IPS-15b (cell line): Measurements from ENCODE around the gene UHMK1.
"Not testable (repeated sequence)": the region's sequence is repeated elsewhere in the genome, so short reads cannot be mapped to it uniquely, and the experiment has no call there.

Source experiments
- H3K27me3 ChIP-seq: one replicate; pipeline ENCODE4 v1.6.1; 2013; ENCODE audit warnings: low read length; ENCODE audit not compliant: control insufficient read depth, insufficient read depth
- H3K36me3 ChIP-seq: one replicate; pipeline ENCODE4 v1.6.1; 2013; ENCODE audit warnings: low read length; ENCODE audit not compliant: control insufficient read depth, insufficient read depth
- H3K4me1 ChIP-seq: one replicate; pipeline ENCODE4 v1.6.1; 2013; ENCODE audit warnings: mild to moderate bottlenecking, low read length; ENCODE audit not compliant: control insufficient read depth, insufficient read depth
- H3K4me3 ChIP-seq: one replicate; pipeline ENCODE4 v1.5.1; 2013; ENCODE audit warnings: low read depth, low read length
- H3K9ac ChIP-seq: one replicate; pipeline ENCODE4 v1.6.1; 2013; ENCODE audit warnings: low read depth, mild to moderate bottlenecking, low read length
- H3K9me3 ChIP-seq: one replicate; pipeline ENCODE4 v1.6.1; 2013; ENCODE audit warnings: mild to moderate bottlenecking, low read length; ENCODE audit not compliant: control insufficient read depth, insufficient read depth

The UHMK1 gene

GRCh38 chr1:162485236-162485635 lies 12.4 kb upstream of the UHMK1 start:
- Histone ChIP-seq H3K4me3 (no peak overlapping the region), H3K9ac (no peak overlapping the region), H3K4me1 (no peaks in the 10 kb centered on the region), H3K27me3 (no peaks in the 10 kb centered on the region), H3K9me3 (no peaks in the 10 kb centered on the region), H3K36me3 (no peaks in the 10 kb centered on the region)

DNA sequence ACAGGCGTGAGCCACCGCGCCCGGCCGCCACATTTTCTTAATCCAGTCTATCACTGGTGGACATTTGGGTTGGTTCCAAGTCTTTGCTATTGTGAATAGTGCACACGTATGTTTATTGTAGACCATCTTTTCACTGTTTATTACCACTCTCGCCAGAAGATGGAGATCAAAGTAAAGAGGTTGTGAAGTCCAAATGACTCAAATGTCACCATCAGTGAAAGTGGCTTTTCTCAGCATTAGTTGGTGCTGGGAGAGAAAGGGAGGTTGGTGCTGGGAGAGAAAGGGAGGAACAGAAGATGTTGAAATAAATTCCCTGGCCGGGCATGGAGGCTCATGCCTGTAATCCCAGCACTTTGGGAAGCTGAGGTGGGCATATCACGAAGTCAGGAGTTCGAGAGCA lies 10.4 kb upstream of the UHMK1 start:
- Histone ChIP-seq H3K36me3 (no peaks in the 10 kb centered on the region), H3K27me3 (no peaks in the 10 kb centered on the region)

DNA sequence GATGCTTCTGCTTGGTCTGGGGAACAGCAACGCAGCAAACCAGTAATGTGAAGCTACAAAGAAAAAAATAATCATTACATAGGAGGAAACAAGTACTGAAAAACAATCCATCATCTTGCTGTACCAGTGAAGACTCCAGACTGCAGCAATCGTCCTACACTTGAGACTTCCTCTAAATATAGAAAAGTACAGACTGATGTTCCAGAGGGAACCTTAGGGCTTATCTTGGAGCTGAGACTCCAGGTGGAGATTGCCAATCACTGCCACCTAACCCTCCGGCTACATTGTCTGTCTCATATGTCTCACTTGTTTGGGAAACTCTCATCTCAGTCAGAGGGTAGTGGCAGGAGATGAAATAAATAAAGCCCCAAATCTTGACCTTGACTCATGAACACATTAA lies 9.4 kb upstream of the UHMK1 start:
- Histone ChIP-seq H3K4me1 (no peaks in the 10 kb centered on the region), H3K36me3 (no peaks in the 10 kb centered on the region), H3K27me3 (no peaks in the 10 kb centered on the region), H3K4me3 (no peak overlapping the region), H3K9me3 (no peaks in the 10 kb centered on the region), H3K9ac (no peak overlapping the region)

More for the DNA sequence above, 10.4 kb upstream of the UHMK1 start:
- Histone ChIP-seq H3K4me1 (no peaks in the 10 kb centered on the region), H3K4me3 (no peak overlapping the region), H3K9me3 (no peaks in the 10 kb centered on the region), H3K9ac (no peak overlapping the region)

DNA sequence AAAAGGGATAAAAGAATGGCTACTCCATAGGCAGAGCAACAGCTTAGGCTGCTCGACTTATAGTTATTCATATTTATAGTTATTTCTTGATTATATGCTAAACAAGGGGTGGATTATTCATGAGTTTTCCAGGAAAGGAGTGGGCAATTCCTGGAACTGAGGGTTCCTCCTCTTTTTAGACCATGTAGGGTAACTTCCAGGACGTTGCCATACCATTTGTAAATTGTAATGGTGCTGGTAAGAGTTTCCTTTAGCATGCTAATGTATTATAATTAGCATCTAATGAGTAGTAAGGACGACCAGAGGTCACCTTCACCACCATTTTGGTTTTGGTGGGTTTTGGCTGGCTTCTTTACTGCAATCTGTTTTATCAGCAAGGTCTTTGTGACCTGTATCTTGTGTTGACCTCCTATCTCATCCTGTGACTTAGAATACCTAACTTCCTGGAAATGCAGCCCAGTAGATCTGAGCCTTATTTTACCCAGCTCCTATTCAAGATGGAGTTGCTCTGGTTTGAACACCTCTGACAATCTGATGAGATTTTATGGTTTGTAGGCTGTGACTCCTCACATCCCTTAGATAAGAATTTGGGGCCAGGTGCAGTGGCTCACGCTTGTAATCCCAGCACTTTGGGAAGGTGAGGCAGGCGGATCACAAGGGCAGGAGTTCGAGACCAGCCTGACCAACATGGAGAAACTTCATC lies 1.9 kb upstream of the UHMK1 start:
- not testable (repeated sequence) for H3K9ac ChIP-seq, H3K27me3 ChIP-seq, H3K36me3 ChIP-seq, H3K4me1 ChIP-seq, H3K4me3 ChIP-seq, H3K9me3 ChIP-seq

- no peaks in the 10 kb centered on the region for H3K9me3 ChIP-seq
- peak overlapping the region; percentile 91 for H3K4me3 ChIP-seq
- H3K4me1 ChIP-seq, result no peaks in the 10 kb centered on the region
- no peaks in the 10 kb centered on the region for H3K27me3 ChIP-seq
- H3K36me3 ChIP-seq, result no peaks in the 10 kb centered on the region
- H3K9ac ChIP-seq, result peak overlapping the region; percentile 26
Observed at GRCh38 chr1:162497104-162497722, 405 bp upstream of the UHMK1 start.

- peak overlapping the region; percentile 91 for H3K4me3 ChIP-seq
- H3K4me1 ChIP-seq, result no peaks in the 10 kb centered on the region
- H3K27me3 ChIP-seq, result no peaks in the 10 kb centered on the region
- H3K9ac ChIP-seq, result peak overlapping the region; percentile 93
- peaks cover 3% of the 10 kb centered on the region for H3K36me3 ChIP-seq
- H3K9me3 ChIP-seq, result no peaks in the 10 kb centered on the region
Observed at GRCh38 chr1:162498496-162498810, 835 bp downstream of the UHMK1 start.

GRCh38 chr1:162500805-162501204 lies 3.2 kb downstream of the UHMK1 start:
- Histone ChIP-seq H3K9ac (no peak overlapping the region), H3K36me3 (peaks cover 10% of the 10 kb centered on the region), H3K27me3 (no peaks in the 10 kb centered on the region), H3K4me3 (no peak overlapping the region), H3K4me1 (no peaks in the 10 kb centered on the region), H3K9me3 (no peaks in the 10 kb centered on the region)

- Histone ChIP-seq H3K27me3 (no peaks in the 10 kb centered on the region), H3K36me3 (peaks cover 10% of the 10 kb centered on the region), H3K9me3 (no peaks in the 10 kb centered on the region), H3K9ac (no peak overlapping the region), H3K4me1 (no peaks in the 10 kb centered on the region), H3K4me3 (no peak overlapping the region)
Observed at GRCh38 chr1:162502077-162502476, 4.5 kb downstream of the UHMK1 start.

- H3K9ac ChIP-seq, result no peak overlapping the region
- H3K9me3 ChIP-seq, result no peaks in the 10 kb centered on the region
- H3K4me3 ChIP-seq, result no peak overlapping the region
- no peaks in the 10 kb centered on the region for H3K27me3 ChIP-seq
- H3K36me3 ChIP-seq, result peaks cover 10% of the 10 kb centered on the region
- no peaks in the 10 kb centered on the region for H3K4me1 ChIP-seq
Observed at GRCh38 chr1:162502928-162503327, 5.3 kb downstream of the UHMK1 start.

- no peaks in the 10 kb centered on the region for H3K27me3 ChIP-seq
- H3K36me3 ChIP-seq, result peaks cover 3% of the 10 kb centered on the region
- no peak overlapping the region for H3K4me3 ChIP-seq
- H3K9me3 ChIP-seq, result no peaks in the 10 kb centered on the region
- no peak overlapping the region for H3K9ac ChIP-seq
- H3K4me1 ChIP-seq, result peaks cover 5% of the 10 kb centered on the region
Observed at GRCh38 chr1:162527314-162527713, 29.7 kb downstream of the UHMK1 start.

DNA sequence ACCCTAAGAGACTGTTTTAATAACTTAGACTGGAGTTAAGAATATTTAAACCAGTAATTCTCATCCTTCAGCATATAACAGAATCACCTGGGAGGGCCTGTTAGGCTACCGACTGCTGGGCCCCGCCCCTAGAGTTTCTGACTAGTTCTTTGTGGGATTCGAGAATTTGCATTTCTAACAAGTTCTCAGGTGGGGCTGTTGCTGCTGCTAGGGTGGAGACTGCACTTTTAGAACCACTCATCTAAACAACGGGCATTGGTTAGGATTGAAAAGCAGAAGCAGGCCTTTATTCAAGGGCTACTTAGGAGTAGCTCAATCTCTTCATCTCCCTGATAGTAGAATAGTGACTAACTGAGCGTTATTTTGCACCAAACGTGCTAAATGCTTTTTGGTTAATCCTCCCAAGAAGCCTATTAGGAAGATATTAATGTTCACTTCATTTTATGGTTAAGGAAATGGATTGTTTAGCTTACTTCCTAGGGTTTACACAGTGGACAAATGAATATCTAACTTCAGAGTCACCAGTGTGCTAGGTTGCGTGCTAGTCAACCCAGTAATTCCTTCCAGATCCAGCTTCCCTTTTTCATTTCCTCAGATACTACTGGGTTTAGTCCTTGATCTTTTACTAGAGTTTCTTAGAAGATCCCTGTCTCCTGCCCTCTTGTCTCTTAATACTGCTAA lies 32.8 kb downstream of the UHMK1 start:
- Histone ChIP-seq H3K9me3 (no peaks in the 10 kb centered on the region), H3K4me1 (peaks cover 5% of the 10 kb centered on the region), H3K4me3 (no peak overlapping the region), H3K9ac (no peak overlapping the region), H3K36me3 (no peaks in the 10 kb centered on the region), H3K27me3 (no peaks in the 10 kb centered on the region)

- Histone ChIP-seq H3K4me3 (no peak overlapping the region), H3K4me1 (peaks cover 5% of the 10 kb centered on the region), H3K27me3 (no peaks in the 10 kb centered on the region), H3K9ac (no peak overlapping the region), H3K36me3 (no peaks in the 10 kb centered on the region), H3K9me3 (no peaks in the 10 kb centered on the region)
Observed at GRCh38 chr1:162530988-162531319, 33.3 kb downstream of the UHMK1 start.
